Erythroblast (primary cell): ENCODE results near the gene AAR2.
A peak's percentile ranks its signal among the peaks of the same experiment; 100 is the strongest.

Source experiments
- DNase-seq, 2 experiments: peaks; one replicate each; lab custom pipeline; 2025; lab: John Stamatoyannopoulos, UW
- GATA1 ChIP-seq: IDR thresholded peaks from 2 replicates; pipeline ENCODE4 v1.6.1; 2011; ENCODE audit warnings: low read depth, mild to moderate bottlenecking, control low read depth, low read length, moderate library complexity
- POLR2A ChIP-seq: IDR thresholded peaks from 2 replicates; pipeline ENCODE4 v1.6.1; 2011; ENCODE audit warnings: mild to moderate bottlenecking, low read length

AAR2 gene

GRCh38 chr20:36208257-36208656 lies 28.0 kb upstream of the AAR2 start:
- no peak for TF ChIP-seq GATA1
- no peak for DNase-seq

GRCh38 chr20:36210436-36211021 lies 25.7 kb upstream of the AAR2 start:
- TF ChIP-seq POLR2A (no peak), GATA1 (no peak)
- DNase-seq: no peak

GRCh38 chr20:36213362-36213761 lies 22.9 kb upstream of the AAR2 start:
- DNase-seq: no peak
- TF ChIP-seq POLR2A: no peak
- TF ChIP-seq GATA1: no peak

GRCh38 chr20:36214684-36215256 lies 21.5 kb upstream of the AAR2 start:
- no peak for TF ChIP-seq POLR2A
- no peak for TF ChIP-seq GATA1

GRCh38 chr20:36215778-36216177 lies 20.5 kb upstream of the AAR2 start:
- TF ChIP-seq GATA1 (no peak), POLR2A (no peak)
- no peak for DNase-seq

More at GRCh38 chr20:36214684-36215256, 21.5 kb upstream of the AAR2 start:
- DNase-seq: peak; percentile 30 to 48

GRCh38 chr20:36216314-36217025 lies 19.8 kb upstream of the AAR2 start:
- no peak for DNase-seq

GRCh38 chr20:36217226-36217625 lies 19.1 kb upstream of the AAR2 start:
- TF ChIP-seq POLR2A: no peak
- TF ChIP-seq GATA1: no peak
- no peak for DNase-seq

More at GRCh38 chr20:36216314-36217025, 19.8 kb upstream of the AAR2 start:
- TF ChIP-seq GATA1: no peak
- no peak for TF ChIP-seq POLR2A

GRCh38 chr20:36218380-36219064 lies 17.8 kb upstream of the AAR2 start:
- no peak for DNase-seq
- no peak for TF ChIP-seq GATA1
- no peak for TF ChIP-seq POLR2A

GRCh38 chr20:36219671-36220220 lies 16.5 kb upstream of the AAR2 start:
- TF ChIP-seq GATA1: no peak
- TF ChIP-seq POLR2A: no peak

GRCh38 chr20:36225666-36226065 lies 10.6 kb upstream of the AAR2 start:
- TF ChIP-seq GATA1 (no peak), POLR2A (no peak)

More at GRCh38 chr20:36219671-36220220, 16.5 kb upstream of the AAR2 start:
- DNase-seq: no peak

GRCh38 chr20:36228770-36229169 lies 7.5 kb upstream of the AAR2 start:
- TF ChIP-seq GATA1 (no peak), POLR2A (no peak)
- no peak for DNase-seq

More at GRCh38 chr20:36225666-36226065, 10.6 kb upstream of the AAR2 start:
- no peak for DNase-seq

GRCh38 chr20:36230019-36230418 lies 6.3 kb upstream of the AAR2 start:
- no peak for DNase-seq
- TF ChIP-seq GATA1 (no peak), POLR2A (no peak)

GRCh38 chr20:36231331-36231730 lies 4.9 kb upstream of the AAR2 start:
- TF ChIP-seq POLR2A (no peak), GATA1 (no peak)
- no peak for DNase-seq

GRCh38 chr20:36234771-36235320 lies 1.4 kb upstream of the AAR2 start:
- DNase-seq: peak in 1 of 2 experiments; percentile 63
- TF ChIP-seq GATA1 (no peak), POLR2A (no peak)
